Activated CD4-positive, alpha-beta T cell treated with anti-CD3 and anti-CD28 coated beads, Interleukin-2, amount 50 U/mL, for 16 hours (primary cell): ENCODE data around the gene CST7.

ENCODE experiments used
- DNase-seq: peaks from one replicate; pipeline ENCODE4 v3.0.0-alpha.2; 2020

The CST7 gene

DNA sequence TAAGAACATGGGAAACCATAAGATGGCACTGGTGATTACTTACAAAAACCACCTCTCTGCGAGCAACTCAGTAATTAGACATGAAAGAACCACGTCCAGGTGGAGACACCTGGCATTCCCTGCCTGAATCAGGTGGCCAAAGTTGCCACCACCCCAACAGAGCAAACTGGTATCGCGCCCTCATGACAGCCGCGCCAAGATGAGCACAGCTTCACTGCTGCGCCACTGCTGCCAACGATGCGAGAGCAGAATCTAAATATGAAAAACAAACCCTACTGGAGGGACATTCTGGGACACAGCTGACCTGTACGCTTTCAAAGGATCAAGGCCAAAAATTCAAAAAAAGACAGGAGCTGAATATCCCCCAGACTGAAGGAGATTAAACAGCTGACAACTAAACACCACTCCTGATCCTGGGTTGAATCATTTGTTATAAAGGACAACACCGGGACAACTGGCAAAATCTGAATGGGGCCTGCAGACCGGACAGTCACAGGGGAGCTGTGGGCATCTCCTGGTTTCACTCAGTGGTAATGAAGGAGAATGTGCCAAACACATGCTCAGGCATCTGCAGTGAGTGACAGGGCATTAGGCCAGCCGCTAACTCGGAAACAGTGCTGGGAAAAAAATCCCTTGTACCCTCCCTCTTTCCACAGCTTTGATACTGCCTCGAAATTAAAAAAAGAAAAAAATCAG, 17.4 kb downstream of the CST7 start:
- no peak for DNase-seq

DNA sequence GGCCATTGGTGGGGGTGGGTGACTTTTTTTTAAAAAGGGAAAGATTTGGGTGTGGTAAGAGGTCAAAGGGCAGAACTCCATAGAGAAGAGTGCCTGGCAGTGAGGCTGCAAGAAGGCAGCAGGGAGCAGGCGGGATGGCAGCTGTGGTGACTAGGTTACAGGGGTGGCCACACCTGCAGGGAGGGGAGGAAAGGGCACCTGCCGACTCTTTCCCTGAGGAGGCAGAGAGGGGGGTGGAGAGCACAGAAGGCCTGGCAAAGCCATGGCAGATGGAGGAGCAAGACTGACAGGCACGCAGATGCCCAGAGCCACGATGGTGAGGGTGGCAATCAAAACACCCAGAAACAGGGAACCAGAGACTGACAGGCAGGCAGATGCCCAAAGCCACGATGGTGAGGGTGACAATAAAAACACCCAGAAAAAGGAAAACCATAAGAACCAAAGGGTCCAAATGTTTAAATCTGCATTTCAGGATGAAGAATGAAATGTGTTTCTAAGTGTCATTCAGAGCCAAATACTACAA, 19.3 kb downstream of the CST7 start:
- no peak for DNase-seq

DNA sequence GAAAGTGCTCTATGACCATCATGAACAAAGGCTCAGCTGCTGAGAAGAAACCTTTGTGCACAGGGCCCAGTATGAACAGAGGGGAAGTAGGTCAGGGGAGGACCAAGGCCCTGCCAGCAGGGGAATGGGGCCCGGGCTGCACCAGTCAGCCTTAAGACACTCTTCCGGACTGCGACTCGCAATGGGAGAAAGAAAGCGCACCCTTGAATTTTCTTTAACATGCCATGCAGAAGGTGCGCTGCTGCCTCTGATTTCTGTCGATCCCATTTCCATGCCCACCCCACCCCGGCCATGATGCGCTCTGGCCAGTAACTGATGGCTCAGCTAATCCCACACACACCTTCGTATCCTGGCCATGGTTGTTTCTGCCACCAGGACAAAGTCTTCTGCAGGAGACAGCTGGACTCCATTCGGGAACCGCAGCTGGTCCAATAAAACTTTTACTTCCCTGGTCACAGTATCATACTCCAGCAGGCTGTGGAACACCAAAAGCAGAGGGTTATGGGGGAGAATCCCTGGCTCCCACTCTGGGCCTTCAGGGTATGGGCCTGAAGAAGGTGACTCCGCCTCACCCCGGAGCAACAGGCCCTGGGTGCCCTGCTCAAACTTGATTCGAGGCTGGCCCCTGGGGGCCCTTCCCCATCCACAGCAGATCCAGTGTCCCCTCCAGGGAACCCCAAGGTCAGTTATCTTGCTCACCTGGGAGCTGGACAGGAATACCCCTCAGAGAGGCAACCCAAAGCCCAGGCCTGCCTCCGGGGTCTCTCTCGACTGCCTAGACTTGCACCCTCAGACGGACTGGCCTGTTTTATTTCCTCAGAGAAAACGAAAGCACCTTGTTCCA, 20.3 kb downstream of the CST7 start:
- DNase-seq: no peak

DNA sequence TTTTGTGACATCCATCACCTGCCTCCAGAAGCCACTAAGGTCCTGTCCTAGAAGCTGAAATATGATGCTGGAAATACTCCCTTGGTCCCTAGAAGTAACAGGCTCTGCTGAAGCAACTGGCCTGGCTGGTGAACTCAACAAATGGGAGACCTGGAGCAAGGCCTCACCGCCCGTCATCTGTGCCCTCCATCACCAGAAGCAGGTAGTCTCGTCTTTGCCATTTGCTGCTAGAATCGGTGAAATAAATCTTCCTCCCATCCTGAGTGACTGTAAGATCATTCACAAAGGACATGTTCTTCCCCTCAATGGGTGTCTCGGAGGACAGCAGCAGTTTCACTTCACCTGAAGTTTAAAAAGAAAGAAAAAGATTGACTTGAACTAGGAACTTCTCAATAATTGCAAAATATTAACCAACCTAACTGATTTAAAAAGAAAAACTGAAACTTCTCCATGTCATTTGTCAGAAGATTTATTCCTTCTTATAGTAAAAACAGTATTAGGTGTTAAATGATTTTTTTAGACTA, 21.0 kb downstream of the CST7 start:
- no peak for DNase-seq

DNA sequence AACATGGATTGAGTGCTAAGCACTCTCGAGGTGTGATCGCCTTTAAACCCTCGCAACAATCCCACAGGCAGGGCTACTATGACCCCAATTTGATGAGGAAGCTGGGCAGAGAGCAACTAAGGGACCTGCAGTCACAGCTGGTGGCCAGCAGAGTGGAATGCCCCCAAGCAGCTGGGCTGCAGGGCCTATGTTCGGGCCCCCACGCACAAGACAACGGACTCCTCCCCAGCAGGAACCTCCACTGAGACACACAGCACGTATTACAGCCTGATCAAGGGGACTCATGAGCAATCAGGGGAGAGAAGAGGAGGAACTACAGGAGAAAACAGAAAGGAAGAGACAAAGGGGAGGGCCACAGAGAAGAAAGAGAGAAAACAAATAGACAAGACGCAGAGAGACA, 21.7 kb downstream of the CST7 start:
- no peak for DNase-seq

DNA sequence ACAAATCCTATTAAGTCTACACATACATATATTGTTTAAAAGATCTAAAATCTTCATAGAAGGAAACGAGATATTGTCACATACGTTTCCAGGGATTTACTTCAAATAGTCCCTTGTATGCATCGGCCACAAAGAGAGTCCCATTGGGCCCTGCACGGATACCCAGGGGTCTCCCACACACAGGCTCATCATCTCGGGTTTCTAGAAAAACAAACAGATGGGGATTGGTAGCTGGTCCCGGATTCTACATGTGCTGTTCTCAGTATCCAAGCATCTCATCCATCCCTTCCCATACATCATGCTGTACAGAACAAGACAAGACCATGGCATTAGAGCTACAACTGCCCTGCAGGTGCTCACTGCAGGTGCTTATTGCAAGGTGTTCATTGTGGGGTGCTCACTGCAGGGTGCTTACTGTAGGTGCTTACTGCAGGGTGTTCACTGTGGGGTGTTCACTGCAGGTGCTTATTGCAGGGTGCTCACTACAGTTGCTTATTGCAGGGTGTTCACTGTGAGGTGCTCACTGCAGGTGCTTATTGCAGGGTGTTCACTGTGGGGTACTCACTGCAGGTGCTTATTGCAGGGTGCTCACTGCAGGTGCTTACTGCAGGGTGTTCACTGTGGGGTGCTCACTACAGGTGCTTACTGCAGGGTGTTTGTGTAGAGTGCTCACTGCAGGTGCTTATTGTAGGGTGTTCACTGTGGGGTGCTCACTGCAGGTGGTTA, 22.5 kb downstream of the CST7 start:
- DNase-seq: no peak

DNA sequence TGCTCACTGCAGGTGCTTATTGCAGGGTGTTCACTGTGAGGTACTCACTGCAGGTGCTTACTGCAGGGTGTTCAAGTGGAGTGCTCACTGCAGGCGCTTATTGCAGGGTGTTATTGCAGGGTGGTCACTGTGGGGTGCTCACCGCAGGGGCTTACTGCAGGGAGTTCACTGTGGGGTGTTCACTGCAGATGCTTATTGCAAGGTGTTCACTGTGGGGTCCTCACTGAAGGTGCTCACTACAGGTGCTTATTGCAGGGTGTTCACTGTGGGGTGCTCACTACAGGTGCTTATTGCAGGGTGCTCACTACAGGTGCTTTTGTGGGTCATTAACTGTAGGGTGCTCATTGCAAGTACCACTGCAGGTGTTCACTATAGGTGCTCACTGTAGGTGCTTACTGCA, 23.3 kb downstream of the CST7 start:
- DNase-seq: no peak

DNA sequence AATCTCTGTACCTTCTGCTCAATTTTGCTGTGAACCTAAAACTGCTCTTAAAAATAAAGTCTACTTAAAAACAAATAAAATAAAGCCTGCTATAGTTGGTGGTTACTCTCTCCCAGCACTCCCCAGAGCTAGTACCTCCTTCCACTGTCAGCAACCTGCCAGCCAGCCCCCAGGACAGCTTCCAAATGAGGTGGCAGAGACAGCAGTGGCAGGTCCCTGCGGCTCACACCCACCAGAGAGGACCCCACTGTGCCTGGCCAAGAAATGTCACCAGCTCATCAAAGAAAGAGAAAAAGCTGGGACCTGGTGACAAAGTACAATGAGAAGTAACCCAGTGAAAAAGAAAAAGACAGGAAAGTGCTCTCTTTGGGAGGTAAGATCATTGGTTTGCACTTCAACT, 28.3 kb downstream of the CST7 start:
- no peak for DNase-seq

DNA sequence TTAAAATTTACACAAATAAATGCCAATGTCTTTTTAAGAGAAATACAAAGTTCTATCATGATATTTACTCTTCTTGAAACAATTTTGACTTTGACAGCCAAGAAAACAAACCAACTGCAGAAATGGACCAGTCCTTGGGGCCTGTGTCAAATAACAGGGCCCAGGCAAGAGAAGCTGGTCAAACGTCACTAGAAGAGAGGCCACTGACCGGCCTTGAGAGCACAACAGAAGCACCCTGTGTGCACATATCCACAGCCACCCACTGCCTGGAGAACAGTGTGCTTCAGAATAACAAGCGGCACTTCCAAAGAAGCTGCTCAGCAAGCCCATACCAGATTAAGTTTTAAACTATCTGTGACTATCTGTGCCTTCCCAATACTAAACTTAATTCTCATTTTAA, 28.7 kb downstream of the CST7 start:
- no peak for DNase-seq

DNA sequence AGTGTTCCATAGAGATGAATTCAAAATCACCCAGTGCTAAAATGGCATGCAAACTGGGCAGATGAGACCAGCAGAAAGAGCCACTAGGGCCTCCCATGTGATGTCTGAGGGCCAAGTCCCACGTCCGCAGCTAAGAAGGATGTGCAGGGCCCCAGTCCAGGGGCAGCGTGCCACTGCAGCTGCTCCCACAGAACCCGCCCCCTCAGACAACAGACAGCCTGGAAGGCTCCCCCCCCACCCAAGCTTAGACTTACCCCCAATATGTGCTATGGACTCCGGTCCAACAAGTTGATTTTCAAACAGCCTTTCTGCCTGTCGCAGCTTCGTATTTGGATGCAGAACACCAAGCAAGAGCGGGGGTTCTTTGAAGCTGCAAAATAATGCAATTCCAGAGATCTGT, 29.4 kb downstream of the CST7 start:
- no peak for DNase-seq

DNA sequence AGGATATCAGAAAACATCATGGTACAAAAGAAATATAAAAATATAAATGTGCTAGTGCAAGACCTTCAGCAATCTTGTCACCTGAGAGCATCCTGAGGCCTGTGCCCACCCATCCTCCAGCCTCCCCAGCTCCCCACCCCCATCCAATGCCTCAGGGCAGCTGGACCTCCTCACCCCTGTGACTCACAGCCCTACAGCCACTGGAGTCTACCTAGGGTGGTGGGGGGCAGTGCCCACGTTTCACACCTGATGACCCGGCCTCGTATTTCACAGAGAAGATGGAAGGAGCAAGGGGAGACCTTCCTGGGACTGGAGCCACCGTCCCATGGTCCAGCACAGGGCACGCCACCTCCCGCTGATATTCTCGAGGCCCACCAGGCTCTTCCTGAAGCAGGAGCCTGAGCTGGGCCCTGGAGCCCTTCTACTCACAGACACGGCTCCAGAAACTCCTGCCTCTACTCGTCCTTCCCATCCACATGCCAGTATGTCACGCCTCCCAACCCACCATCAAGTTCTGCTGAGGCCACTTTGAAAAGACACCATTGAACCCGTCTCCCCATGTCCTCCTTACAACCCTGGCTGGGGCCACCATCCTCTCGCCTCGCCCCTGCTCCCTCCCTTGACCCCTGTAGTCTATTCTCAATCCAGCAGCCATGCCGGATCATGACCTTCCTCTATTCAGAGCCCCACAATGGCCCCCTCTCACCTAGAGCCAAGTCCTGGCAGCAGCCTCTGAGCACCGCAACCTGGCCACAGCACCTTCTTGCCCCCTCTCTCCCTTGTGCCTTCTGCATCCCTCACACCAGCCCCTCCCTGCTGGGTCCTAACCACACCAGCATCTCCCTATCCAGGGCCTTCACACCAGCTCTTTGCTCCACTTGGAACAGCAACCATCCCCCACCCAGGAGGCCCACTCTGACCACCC, 30.2 kb downstream of the CST7 start:
- no peak for DNase-seq

DNA sequence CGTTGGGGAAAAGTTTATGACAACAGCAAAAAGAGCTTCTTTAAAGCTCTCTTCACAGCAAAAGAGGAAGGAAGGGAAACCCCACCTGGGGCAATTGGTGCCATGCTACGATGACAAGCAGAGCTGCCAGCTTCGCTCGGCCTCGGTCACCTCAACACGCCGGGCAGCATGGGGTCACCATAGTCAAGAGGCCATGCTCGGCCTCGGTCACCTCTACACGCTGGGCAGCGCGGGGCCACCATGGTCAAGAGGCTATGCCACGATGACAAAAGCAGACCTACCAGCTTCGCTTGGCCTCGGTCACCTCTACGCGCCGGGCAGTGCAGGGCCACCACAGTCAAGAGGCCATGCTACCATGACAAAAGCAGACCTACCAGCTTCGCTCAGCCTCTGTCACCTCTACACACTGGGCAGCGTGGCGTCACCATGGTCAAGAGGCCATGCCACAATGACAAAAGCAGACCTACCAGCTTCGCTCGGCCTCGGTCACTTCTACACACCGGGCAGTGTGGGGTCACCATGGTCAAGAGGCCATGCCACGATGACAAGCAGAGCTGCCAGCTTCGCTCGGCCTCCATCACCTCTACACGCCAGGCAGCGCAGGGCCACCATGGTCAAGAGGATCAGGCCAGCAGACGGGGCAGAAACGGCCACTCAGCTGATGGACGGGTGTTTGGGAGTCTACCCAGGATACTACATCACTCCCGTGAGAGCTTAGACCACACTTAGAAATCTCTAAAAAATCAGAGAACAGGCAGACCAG, 31.4 kb downstream of the CST7 start:
- DNase-seq: no peak

DNA sequence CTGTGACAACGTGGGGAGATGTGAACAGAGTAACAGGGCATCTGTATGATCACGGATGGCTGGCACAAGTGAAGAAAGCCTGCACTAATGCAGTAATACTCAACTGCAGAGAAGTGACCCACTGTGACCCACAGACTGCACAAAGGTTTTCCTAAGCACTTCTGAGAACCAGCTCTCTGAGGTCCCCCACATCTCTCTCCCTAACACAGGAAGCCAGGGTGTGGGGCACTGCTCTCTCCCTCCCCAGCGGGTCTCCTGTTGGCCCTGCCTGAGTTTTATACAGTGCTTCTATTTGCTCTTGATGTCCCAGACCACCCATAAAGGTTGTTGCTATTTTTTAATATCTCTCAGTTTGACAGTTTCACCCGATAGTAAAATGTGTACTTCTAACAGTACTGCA, 32.2 kb downstream of the CST7 start:
- DNase-seq: no peak

DNA sequence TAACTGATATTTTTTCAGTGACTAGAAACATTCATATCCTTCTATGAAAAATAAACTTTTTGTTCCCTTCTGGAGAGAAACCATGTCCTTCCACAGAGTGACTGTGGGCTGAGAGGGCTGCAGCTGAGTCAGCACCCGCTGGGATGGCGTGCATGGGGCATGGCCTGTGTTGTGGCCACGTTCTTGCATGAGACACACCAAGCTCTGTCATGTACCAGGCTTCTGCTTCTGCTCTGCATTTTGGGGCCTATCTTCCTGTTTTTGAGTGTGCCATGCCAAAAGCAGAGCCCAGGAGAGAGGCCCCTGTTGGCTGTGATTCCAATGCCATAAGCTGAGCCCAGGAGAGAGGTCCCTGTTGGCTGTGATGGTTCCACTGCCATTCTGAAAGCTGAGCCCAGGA, 32.7 kb downstream of the CST7 start:
- no peak for DNase-seq

DNA sequence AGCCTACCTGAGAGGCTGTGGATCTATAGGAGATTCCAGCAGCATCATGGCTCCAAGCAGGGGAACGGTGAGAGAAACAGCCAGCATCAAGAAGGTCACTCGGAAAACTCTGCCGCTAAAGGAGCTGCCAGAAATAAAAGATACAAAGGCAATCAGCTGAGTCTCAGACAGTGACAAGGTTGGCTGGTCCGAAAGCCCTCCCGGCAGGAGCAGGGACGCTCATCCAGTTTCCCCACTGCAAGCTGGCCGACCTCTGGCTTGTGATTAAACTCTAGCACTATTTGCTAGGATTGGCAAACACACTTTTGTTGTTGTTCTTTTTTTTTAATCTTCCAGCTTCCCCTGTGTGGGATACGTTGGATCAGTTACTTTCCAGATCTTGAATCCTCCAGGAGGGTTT, 34.8 kb downstream of the CST7 start:
- no peak for DNase-seq

DNA sequence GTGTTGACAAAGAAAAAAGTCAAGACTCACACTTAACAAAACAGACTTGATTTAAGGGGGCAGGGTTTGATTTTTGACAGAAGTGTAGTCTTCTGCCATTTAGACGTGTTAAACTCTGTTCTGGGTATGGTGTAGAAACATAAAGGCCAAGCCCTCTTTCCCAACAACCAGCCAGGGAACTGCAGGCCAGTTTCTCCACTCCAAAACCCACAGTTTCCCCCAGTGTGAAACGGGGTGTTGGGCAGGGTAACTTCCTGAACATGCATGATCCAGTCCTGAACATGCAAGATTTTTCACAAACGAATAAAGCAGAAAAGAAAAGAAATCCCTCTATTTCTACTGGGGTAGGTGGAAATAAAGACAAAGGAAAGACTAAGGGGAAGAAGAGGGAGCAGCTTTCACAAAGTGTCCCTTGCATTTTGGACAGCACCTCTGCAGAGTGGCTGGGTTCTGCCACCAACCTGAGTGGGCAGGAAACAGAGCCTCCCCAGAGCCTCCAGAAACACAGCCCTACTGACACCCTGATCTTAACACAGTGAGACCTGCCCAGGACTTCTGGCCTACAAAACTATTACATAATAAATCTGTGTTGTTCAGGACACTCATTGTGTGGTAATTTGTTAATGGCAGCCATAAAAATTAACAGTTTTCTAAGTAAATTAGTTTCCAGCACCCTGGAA, 36.0 kb downstream of the CST7 start:
- no peak for DNase-seq

DNA sequence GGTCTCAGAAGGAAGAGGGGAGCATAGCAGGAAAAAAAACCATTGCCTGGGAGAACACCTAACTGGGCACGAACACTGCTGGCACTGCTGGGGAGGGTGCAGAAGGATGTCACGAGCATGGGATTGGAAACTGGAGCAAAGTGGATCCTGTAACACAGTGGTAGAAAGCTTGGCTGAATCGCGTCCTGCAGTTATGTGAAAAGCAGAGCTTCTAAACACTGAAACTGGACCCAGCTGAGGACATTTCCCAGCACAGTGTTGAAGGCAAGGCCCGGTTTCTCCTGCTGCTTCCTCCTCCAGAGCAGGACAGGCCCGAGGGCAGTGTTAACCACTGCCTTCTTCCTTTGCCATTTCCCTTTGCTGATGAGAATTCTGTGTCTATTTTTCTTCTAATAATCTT, 36.7 kb downstream of the CST7 start:
- DNase-seq: no peak

DNA sequence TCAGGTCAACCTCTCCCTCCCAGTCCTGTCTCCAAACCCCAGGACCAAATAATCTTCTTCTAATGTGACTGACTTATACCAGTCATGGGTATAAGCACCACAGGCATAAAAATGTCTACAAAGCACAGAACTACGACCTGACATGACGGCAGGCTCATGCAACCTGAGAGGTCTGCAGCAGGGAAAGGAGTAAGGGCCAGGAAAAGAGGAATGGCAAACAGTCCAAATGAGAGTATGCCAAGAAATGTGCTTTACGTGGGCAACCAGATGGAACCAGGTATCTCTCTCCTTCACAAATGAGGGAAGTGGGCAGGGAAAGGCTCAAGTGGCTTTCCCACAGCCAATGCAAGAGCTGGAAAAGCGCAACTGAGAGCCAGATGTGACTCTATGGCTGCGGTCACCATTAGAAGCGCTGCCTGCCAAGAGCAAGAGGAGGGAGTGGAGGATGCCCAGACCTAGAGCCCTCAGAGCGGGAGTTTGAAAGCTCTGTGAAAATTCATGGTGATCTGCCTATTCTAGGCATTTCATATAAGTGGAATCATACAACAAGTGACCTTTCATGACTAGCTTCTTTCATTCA, 37.5 kb downstream of the CST7 start:
- no peak for DNase-seq

DNA sequence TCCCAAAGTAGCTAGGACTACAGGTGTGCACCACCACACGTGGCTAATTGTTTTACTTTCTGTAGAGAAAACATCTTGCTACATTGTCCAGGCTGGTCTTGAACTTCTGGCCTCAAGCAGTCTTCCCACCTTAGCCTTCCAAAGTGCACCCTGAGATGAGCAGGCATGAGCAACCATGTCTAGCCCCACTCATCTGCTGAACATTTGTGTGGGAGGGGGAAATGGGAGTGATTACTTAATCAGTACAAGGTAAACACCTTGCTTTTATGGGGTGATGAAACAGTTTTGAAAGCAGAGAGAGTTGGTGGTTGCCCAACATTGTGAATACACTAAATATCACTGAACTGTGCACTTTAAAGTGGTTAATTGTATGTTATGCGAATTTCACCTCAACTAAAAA, 38.2 kb downstream of the CST7 start:
- DNase-seq: no peak
